GM19324 (cell line): ENCODE results near the gene EPHB3.

Experiments used
- ATAC-seq: cut with Tn5 transposase; IDR thresholded peaks from one replicate; pipeline ENCODE4 v1.9.1; 2021; ENCODE audit warnings: mild to moderate bottlenecking, moderate library complexity; ENCODE audit not compliant: unreplicated experiment, low FRiP score

Gene EPHB3

DNA sequence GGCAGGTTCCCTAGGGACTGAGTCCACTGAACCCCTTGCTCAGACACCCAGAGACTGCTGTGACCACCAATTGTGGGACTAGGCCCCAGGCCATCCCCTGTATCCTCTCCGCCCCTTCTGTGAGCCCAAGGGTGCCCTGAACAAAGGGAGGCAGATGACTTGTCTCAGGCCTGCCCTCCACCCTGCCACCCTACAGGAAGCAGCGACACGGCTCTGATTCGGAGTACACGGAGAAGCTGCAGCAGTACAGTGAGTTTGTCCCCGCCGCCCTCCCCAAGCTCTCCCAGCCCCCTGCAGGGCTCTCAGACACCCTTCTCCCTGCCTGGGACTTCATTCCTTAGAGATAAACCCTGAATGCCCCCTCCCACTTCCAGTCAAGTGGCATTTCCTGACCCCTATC, 16.6 kb downstream of the EPHB3 start:
- no peak for ATAC-seq

DNA sequence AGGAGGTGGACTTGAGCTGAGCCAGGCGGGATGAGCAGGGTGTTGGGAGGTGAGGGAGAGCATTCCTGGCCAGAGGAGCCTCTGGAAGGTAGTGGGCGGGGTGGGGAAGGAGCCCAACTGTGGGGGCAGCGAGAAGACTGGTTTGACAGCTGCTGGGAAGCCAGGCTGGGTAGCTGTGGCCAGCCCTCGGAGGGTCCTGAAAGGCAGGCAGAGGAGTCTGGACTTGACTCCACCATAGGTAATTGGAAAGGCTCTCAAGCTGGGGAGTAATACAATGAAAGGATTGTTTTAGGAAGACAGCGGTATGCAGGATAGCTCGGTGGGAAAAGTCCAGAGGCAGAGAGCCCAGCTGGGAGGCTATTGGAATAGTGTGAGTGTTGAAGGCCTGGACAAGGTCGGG, 17.2 kb downstream of the EPHB3 start:
- no peak for ATAC-seq

DNA sequence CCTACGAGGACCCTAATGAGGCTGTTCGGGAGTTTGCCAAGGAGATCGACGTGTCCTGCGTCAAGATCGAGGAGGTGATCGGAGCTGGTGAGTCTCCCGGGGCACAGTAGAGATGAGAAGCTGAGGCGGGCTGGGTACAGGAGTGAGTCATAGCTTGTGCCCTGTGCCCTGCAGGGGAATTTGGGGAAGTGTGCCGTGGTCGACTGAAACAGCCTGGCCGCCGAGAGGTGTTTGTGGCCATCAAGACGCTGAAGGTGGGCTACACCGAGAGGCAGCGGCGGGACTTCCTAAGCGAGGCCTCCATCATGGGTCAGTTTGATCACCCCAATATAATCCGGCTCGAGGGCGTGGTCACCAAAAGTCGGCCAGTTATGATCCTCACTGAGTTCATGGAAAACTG, 17.9 kb downstream of the EPHB3 start:
- no peak for ATAC-seq

DNA sequence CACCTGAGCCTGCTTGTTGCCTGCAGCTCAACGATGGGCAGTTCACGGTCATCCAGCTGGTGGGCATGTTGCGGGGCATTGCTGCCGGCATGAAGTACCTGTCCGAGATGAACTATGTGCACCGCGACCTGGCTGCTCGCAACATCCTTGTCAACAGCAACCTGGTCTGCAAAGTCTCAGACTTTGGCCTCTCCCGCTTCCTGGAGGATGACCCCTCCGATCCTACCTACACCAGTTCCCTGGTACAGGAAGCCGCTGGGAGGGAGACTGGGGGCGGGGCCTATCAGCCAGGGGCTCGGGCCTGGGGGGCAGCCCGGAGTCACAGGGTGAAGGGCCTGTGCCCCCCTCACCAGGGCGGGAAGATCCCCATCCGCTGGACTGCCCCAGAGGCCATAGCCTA, 18.8 kb downstream of the EPHB3 start:
- no peak for ATAC-seq

DNA sequence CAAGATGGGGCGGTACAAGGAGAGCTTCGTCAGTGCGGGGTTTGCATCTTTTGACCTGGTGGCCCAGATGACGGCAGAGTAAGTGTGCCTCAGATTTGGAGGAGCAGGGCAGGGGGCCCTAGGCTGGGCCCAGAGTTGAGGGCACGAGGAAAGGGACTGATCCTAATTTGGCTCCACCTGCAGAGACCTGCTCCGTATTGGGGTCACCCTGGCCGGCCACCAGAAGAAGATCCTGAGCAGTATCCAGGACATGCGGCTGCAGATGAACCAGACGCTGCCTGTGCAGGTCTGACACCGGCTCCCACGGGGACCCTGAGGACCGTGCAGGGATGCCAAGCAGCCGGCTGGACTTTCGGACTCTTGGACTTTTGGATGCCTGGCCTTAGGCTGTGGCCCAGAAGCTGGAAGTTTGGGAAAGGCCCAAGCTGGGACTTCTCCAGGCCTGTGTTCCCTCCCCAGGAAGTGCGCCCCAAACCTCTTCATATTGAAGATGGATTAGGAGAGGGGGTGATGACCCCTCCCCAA, 19.8 kb downstream of the EPHB3 start:
- no peak for ATAC-seq

DNA sequence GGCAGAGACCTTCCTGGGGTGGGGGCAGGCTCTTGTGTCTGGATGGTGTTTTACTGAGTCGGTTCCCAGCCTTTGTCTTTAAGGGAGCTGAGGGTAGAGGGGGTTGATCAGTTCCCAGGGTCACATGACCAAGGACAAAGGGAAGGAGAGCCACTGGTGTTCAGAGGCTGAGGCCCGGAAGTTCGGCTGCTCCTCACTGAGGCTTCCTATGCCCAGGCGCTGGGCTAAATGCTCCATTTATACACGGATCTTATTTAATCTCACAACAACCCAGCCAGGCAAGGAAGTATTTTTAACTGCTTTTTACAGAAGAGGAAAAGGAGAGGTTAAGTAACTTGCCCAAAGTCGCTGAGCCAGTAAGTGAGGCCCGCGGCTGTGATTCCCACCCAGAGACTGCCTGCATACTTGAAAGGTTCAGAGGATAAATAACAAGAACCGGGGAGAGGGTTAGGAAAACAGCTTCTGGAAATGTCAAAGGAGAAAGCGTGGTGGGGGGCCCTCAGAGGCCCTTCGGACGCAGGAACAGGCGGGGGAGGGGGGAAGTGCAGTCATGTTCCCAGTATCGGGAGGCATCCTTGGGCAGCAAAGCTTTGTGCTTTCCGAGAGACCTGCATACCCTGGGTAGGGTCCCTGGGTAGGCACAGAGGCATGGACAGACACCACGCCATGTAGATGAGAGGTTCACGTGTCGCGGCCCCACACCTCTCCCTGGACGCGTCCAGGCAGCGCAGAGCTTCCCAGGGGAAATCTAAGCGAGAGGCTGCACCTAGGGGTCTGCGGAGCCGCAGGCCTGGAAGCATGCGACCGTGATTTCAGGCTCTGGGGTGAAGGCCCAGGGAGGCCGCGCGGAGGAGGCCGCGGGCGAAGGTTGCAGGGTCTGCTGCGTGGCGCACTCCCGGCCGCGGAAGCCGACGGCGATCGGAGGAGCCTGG, 21.3 kb downstream of the EPHB3 start:
- ATAC-seq, result no peak

DNA sequence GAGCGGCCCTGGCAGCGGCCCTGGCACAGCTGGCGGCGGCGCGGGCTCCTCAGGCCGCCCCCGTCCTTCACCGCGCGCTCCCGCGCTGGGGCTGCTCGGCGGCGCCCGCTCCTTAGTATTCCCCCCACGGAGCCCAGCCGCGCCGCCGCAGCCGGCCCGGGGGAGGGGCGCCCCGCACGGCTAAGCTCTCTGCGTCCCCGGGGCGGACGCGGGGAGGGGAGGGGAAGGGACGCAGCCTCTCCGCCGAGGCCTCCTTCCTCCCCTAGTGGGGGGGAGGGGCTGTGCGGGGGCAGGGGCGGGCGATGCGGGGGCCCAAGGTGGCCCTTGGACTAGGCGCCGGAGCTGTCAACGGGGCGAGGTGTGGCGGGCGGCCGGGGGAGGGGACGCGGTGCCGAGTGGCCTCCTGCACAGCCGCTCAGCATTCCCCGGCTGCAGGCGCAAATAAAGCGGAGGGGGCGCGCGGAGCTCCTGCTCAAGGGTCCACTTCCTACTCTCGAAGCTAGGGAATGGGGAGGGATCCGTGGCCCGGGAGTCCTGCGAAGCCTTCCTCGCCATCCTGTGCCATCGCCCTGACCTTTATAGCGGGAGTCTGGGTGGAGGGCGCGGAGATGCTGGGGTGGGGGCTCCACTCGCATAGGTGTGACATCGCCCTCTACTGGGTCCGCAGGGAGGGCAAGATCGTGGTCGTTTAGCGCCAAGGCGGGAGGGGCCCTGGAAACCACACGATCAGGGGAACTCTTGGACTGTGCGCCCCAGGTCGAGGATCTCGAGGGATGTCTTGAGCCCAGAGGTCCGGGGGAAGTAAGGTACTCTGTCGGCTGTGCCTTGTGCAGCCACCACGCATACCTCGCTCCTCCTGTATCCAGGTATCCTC, 22.2 kb downstream of the EPHB3 start:
- no peak for ATAC-seq

DNA sequence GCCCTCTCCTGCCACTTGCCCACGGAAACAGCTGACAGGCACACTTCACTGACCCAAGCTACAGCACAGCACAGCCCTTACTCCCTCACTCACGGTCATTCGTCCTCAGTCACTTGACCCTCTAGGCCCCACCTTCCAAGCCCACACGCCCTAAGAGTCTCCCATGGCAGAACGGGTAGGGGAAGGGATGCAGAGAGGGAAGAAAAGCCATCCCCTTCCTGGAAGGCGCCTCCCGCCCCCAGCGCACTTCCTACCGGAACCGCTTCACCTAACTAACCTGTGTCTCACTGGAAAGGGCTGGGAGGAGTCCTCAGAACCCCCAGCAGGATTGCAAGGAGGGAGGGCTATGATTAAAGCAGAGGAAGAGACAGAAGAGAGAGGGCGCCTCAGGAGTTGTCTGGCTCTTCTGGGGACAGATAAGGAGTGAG, 22.9 kb downstream of the EPHB3 start:
- no peak for ATAC-seq

DNA sequence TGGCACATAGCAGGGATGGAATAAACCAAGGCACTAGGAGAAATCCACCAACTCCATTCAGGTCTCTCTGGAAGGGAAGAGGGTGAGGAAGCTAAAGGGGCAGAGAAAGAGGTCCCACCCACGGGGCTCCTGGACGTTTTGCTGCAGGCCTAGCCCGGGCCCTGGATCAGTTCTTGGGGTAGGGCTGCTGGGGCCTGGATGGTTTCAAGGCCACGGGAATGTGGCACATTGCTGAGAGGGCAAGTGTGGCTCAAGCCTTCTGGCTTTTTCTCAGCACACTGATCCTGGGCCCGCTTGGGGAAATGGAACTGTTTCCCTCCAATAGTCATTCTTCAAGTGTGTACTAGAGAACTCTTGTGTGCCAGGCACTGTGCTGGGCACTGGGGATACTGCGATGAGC, 24.0 kb downstream of the EPHB3 start:
- no peak for ATAC-seq

DNA sequence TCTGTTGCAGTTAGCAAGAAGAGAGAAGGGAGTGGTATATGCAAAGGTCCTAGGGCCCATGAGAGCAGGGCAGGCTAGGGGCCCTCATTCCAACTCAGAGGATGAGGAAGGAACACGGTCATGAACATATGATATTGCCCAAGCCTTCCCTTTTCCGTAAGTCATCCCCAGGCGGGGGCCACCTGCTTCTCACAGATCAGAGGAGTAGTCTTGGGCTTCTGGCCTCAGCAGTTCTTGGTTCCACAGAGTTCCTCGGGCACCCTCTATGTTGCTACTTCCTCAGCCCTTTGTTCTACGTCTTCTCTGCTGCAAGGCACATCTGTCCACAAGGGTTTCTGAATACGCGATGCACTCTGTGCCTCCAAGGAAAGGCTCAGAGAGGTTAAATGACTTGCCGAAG, 25.3 kb downstream of the EPHB3 start:
- ATAC-seq, result no peak

DNA sequence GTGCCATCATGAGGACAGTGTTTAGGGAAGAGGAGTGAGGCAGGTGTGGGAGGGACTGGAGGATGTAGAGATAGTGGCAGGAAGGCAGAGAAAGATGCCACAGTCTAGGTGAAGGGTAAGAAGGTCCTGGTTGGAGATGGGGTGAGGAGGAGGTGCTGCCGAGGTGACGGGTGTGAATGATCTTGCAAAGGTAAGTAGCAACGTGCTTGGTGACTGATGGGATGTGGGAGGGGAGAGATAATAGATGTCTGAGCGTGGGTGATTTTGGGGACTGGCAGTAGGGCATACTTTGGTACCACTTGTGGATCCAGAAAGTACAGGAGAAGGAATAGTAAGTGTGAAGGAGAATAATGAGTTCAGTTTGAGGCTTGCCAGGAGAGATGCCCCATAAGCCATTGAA, 27.2 kb downstream of the EPHB3 start:
- ATAC-seq, result no peak

DNA sequence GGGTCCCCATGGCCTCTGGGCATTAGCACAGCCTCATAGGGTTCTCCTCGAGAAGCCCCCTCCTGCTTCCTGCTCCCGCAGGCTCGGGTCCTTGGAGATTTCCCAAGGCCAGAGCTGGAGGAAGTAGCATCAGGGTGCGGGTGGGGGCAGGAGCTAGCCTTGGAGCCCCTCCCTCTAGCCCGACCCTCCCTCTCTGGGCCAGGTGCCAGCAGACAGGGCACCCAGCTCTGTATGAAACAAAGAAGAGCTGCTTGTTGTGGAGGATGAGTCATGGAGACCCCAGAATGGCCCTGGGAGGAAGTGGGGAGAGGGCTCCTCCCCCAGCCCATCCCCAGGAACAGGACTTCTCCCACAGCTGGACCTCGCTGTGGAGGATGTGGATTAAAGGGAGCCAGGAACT, 29.2 kb downstream of the EPHB3 start:
- ATAC-seq, result no peak

DNA sequence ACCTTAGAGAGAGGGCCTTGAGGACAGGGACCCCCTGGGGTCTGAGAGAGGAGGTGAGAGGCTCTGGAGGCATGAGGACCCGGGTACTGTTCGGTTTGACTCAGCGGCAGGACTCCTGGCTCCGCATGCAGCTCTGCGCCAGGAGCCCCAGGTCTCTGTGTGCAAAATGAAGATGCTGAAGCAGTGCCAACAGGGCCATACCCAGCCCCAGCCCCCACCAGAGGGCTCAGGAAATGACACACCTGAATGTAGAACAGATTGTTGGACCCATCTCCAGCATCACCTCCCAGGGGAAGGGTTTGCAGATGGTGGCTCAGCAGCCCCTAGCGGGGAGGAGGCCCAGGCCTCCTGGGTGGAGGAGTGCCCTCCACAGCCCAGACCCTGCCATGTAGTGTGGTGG, 30.2 kb downstream of the EPHB3 start:
- no peak for ATAC-seq

DNA sequence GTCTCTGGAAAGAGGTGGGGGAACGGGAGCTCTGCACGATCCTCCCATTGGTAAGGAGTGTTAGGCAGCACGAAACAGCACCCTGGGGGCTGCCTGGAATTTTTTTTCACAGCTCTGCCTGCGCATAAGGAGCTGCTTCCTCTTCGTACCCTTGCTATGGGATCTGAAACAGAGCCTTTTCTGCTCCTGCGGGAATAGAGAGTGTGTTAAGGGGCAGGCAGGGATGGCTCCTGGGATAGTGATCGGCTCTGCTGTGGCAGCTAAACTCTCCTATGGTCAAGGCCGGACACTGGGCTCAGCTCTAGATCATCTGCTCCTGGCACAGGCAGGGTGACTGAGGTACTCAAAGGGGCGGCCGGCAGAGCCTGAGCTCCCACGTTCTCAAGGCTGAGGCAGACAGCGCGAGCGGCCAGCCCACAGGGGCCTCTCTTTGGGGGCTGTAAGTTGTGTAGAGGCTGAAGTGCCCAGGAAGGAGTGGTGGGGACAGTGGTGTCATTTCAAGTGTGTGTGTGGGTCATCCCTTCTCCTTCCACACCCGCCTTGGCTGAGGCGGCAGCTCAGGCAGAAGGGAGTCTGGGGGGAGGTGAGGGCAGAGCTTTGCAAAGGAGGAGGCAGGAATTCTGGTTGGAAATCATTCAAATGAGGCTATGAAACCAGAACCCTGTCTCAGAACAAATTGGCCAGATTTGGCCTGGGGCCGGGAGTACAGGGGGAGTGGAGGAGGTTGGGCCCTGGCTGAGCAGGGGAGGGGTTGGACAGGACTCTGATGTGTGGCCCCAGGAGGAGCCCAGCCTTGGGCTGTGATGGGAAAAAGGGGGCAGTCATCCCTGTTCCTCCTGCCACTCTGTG, 31.0 kb downstream of the EPHB3 start:
- no peak for ATAC-seq

DNA sequence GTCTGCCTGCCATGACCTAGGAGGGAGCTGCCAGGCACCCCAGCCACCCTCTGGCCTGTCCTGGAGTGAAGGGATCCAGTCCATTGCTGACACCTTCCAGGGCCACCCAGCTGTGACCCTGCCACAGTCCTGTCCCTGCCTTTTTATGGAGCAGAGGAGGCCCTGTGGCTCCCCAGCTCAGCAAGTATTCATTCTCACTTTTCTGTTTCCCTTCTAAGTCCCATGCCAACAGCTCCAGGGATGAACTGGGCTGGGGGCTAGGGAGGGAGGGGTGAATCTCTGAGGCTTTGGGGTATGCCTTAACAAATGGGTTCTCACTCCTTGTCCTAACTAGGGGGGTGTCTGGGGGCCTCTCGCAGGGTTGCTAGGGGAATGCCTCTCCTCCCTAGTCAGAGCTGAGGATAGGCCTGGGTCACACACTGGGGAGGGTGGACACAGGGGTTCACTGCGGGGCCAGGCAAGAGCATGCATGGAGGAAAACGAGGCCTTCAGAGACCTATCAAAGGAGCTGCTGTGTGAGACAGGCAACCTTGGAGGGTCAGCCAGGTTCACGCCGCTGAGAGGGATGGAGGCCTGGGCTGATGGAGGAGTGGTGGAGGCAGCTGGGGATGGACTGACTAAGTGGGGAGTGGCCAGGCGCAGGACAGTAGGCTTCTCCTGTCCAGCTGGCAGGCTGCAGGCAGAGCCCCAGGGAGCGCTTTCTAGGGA, 31.8 kb downstream of the EPHB3 start:
- no peak for ATAC-seq

DNA sequence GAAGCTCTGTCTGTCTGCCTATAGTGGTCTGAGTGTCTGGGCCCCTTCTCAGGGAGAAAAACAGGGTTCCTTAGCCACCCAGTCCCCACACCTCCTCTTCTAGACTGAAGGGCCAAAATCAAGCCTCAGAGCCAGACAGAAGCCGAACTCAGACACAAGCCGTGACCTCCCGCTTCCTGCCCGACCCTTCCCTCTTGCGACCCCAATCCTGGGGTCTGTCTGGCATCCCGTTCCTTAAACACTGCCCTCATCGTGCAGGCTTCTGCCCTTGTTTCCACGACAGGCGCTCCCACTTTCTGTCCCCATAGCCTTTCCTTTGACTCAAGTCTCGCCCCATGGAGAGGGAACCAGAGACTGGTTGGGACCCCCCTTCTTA, 32.3 kb downstream of the EPHB3 start:
- ATAC-seq, result no peak

DNA sequence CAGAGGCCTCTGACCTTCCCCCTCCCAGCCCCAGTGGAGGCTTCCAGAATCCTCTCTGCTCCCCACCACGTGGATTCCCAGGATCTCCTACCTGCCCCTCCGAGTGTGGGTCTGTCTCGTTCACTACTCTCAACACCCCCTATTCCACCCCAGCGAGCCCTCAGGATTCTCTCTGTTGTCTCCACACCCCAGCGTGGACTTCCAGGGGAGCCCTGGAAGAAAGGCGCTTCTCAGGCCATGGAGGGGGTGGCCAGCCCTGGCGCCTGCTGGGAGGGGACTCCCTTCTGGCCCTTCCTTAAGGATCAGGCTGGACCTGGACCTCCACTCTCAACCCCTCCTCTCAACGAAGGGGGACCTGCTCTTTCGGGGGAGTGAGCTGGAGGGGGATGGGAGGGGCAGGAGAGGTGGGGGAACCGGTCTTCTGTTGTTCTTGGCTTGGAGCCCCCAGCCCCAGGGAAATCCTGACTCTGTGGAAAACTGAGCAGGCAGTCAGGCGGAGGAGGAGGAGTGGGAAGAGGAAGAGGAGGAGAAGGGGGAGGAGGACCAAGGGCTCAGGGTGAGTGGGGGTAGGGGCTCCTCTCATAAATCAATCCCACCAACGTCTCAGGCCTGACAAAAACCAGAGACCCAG, 32.9 kb downstream of the EPHB3 start:
- ATAC-seq, result no peak

DNA sequence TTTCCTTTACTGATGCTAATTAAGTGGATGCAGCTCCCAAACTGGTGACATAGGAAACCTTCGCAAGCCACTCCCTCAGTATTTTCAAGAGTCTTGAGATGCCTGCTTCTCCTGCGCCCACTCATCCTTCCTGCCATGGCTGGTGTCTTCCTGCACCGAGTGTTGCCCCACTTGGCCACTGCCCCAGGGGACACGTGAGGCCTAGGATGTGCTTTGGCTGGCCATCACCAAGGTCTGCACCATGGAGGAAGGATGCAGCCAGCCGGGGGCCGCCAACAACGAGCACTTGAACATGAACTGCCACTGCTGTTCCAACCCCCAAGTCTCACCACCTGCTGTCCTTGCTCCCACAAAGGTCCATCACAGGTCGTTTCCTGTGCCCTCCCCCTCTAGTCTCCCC, 34.1 kb downstream of the EPHB3 start:
- no peak for ATAC-seq

DNA sequence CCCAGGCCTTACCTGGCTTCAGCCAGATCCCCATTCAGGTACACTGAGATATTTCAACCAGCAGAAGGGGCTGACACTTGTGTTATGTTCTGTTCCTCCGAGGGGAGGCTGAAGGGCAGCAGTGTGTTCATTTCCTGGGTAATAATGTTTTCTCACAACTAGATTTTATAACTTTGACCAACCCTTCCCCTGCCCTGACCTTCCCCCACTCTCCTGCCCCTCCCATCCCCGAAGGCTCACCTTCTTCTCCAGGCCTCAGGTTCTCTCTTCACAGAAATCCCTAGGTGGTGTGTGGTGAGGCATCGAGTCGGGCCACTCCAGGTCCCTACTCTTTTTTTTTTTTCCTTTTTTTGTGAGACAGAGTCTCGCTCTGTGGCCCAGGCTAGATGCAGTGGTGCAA, 34.6 kb downstream of the EPHB3 start:
- no peak for ATAC-seq
